Ovary (tissue), 9 donors: ENCODE measurements around the gene SPDYC. TPM values are rescaled to one million over a fixed set of nuclear protein-coding genes. Genes with fewer than 3 reads are reported as not detected.

Experiments used
- DNase-seq, 5 donors: peaks; one replicate each; pipeline ENCODE4 v3.0.0-alpha.2; 2019 to 2020
- H3K27ac ChIP-seq, 2 donors: fragments of 200-600 bp; one replicate each; pipeline versions ENCODE4 v1.5.1 to v1.8.0; 2019 to 2022
- H3K27me3 ChIP-seq: fragments of 200-600 bp; one replicate; pipeline ENCODE4 v1.8.0; 2022
- H3K36me3 ChIP-seq: fragments of 200-600 bp; sonication (generic); one replicate; pipeline ENCODE4 v1.5.1; 2019
- H3K4me1 ChIP-seq: one replicate; pipeline ENCODE4 v1.8.1; 2013; ENCODE audit warnings: mild to moderate bottlenecking, moderate library complexity; ENCODE audit not compliant: insufficient read depth
- H3K4me3 ChIP-seq: fragments of 200-600 bp; sonication (generic); one replicate; pipeline ENCODE4 v1.5.1; 2017
- H3K9me3 ChIP-seq, 2 donors: fragments of 200-600 bp in 1 of 2; sonication (generic) in 1 of 2; one replicate each; pipeline versions ENCODE4 v1.5.1 to v1.8.1; 2013 to 2019; ENCODE audit warnings: mild to moderate bottlenecking in 1 of 2, moderate library complexity in 1 of 2
- CTCF ChIP-seq, 3 donors: fragments of 450-650 bp in 2 of 3; fragments of 200-600 bp in 1 of 3; IDR thresholded peaks; one replicate each; pipeline versions ENCODE4 v1.5.1 to v1.8.0; 2016 to 2022; ENCODE audit warnings: antibody characterized with exemption in 3 of 3, mild to moderate bottlenecking in 1 of 3
- EP300 ChIP-seq: sonication (generic); formaldehyde crosslinking; IDR thresholded peaks from one replicate; pipeline ENCODE4 v1.6.1; 2017; ENCODE audit warnings: antibody characterized with exemption
- POLR2A ChIP-seq: fragments of 450-650 bp; IDR thresholded peaks from one replicate; pipeline ENCODE4 v1.6.1; 2017; ENCODE audit warnings: antibody characterized with exemption, mild to moderate bottlenecking, moderate library complexity
- WGBS, 3 donors: extraction: QIAGEN DNeasy Blood & Tissue Kit in 1 of 3; methylation state at CpG; one replicate each; pipeline versions ENCODE4 v1.1.5 to v1.1.7; 2013 to 2017; 5-methylcytosine and 5-hydroxymethylcytosine counted together
- intact Hi-C, 4 donors: fragments of 100-400 bp; cut with DNase I; formaldehyde crosslinking; loops; one replicate each; pipeline versions ENCODE4 v1.11.0 to v1.15.1; 2022 to 2023
- polyA plus RNA-seq, 2 donors: library from polyadenylated mRNA; stranded (reverse); fragments of 200-250 nt in 1 of 2; fragments of 350-450 nt in 1 of 2; fragmentation: Illumina TruSeq in 1 of 2; extraction: RNeasy Lipid Tissue Mini Kit (QIAGEN cat#74804) in 1 of 2; gene quantifications; one replicate each; pipeline ENCODE4 v1.2.3, GENCODE V29; 2013 to 2014
- total RNA-seq, 7 donors: library from RNA; depleted of rRNA in 2 of 7; stranded (reverse); fragments of >200 nt in 2 of 7; fragmentation: NEBNext Ultra II Directional in 3 of 7; extraction: Animal tissue kit (Norgen Biotek cat#: 25700) in 3 of 7; gene quantifications; one replicate each; pipeline versions ENCODE4 v1.1.0 to v1.2.4, GENCODE V29; 2016 to 2023
- donor health status: DM: no; HTN: no; CAD: no; lungs with moderate emphysema.
- donor health status: DM: no; HTN: no; CAD: no.
- donor health status: Bipolar disorder and iron deficiency.
- donor health status: DM: yes; HTN: yes; CAD: no.
- donor health status: DM: no; HTN: no; CAD: no.
- donor health status: DM: yes; HTN: yes; CAD: no.

The SPDYC gene
- total and polyA plus RNA-seq, 9 donors, result 0.07 TPM; not detected in 8

- 1% methylated on average over 32 to 43 of the region's 43 CpGs for WGBS, 3 donors
- Histone ChIP-seq H3K36me3 (no peaks in the 10 kb centered on the region), H3K27ac (peak within 1 kb of the TSS; percentile 77 to 86), H3K9me3 (no peaks in the 10 kb centered on the region), H3K4me3 (peak within 1 kb of the TSS; percentile 56), H3K27me3 (no peaks in the 10 kb centered on the region), H3K4me1 (peaks cover 6% of the 10 kb centered on the region)
- no peak for TF ChIP-seq POLR2A
- TF ChIP-seq CTCF (IDR thresholded peaks at IDR 0.05), result no peak
- TF ChIP-seq EP300, result no peak
- DNase-seq, result peak; percentile 81 to 88 (median 84)
- intact Hi-C loops, result loop anchor here in 1 of 4 donors (10.0 kb wide), 1 partner anchor 67 kb away; the partner anchor contains the start of genes TM7SF2 and ZNHIT2
These were observed 11.7 kb downstream of the SPDYC start, which contains the start of gene CAPN1 for GRCh38 chr11:65181569-65182257. TSS of gene CAPN1 (plus strand) at chr11:65181928. CDS start at chr11:65182702, 774 bp downstream.

- TF ChIP-seq POLR2A, result no peak
- no peak for TF ChIP-seq EP300
- no peak for TF ChIP-seq CTCF (IDR thresholded peaks at IDR 0.05)
- Histone ChIP-seq H3K36me3 (no peaks in the 10 kb centered on the region), H3K4me1 (peaks cover 6% of the 10 kb centered on the region), H3K27me3 (no peaks in the 10 kb centered on the region), H3K9me3 (no peaks in the 10 kb centered on the region), H3K27ac (peak overlapping the region; percentile 77 to 86), H3K4me3 (peak overlapping the region; percentile 56)
- intact Hi-C loops, result loop anchor here in 1 of 4 donors (10.0 kb wide), 1 partner anchor 68 kb away; the partner anchor contains the start of genes TM7SF2 and ZNHIT2
- peak; percentile 31 to 54 (median 52) for DNase-seq
- WGBS, 3 donors, result 33 to 37% (median 34%) methylated on average over 20 to 23 of the region's 23 CpGs
These were observed 12.5 kb downstream of the SPDYC start for GRCh38 chr11:65182258-65183170.

- Histone ChIP-seq H3K4me3 (no peak overlapping the region), H3K4me1 (peaks cover 6% of the 10 kb centered on the region), H3K27ac (peak overlapping the region in 1 of 2 donors; percentile 0), H3K27me3 (no peaks in the 10 kb centered on the region), H3K36me3 (no peaks in the 10 kb centered on the region), H3K9me3 (no peaks in the 10 kb centered on the region)
- intact Hi-C loops, result loop anchor here in 1 of 4 donors (10.0 kb wide), 1 partner anchor 69 kb away; the partner anchor contains the start of genes TM7SF2 and ZNHIT2
- peak in 1 of 5 donors; percentile 19 for DNase-seq
- TF ChIP-seq CTCF (IDR thresholded peaks at IDR 0.05) (no peak), POLR2A (no peak), EP300 (no peak)
- WGBS, 3 donors, result 83 to 86% (median 84%) methylated on average over 19 of the region's 19 CpGs
These were observed 13.3 kb downstream of the SPDYC start for GRCh38 chr11:65183201-65183891.

GRCh38 chr11:65184146-65184545 is 14.1 kb downstream of the SPDYC start:
- Histone ChIP-seq H3K9me3 (no peaks in the 10 kb centered on the region), H3K36me3 (no peaks in the 10 kb centered on the region), H3K4me1 (peaks cover 6% of the 10 kb centered on the region), H3K4me3 (no peak overlapping the region), H3K27me3 (no peaks in the 10 kb centered on the region), H3K27ac (no peak overlapping the region)
- intact Hi-C loops, result loop anchor here in 1 of 4 donors (10.0 kb wide), 1 partner anchor 69 kb away; the partner anchor contains the start of genes TM7SF2 and ZNHIT2
- peak in 1 of 5 donors; percentile 25 for DNase-seq
- 73 to 82% (median 78%) methylated on average over 18 to 22 of the region's 22 CpGs for WGBS, 3 donors
- TF ChIP-seq CTCF (IDR thresholded peaks at IDR 0.05) (no peak), EP300 (no peak), POLR2A (no peak)
